ENCODE data around the gene PIGV. TPM values are rescaled to one million over a fixed set of nuclear protein-coding genes. Genes with fewer than 3 reads are reported as not detected.

Gene PIGV
- total RNA-seq, 1 donor from 2014 or later: 18.5 TPM

- no peaks in the 10 kb centered on the region for H3K9me3 Mint-ChIP-seq
- H3K4me1 Mint-ChIP-seq (ENCODE audit: low read depth): peaks cover 27% of the 10 kb centered on the region
- no peak overlapping the region for H3K4me3 Mint-ChIP-seq
- no peak overlapping the region for H3K27ac Mint-ChIP-seq
- no peaks in the 10 kb centered on the region for H3K27me3 Mint-ChIP-seq (ENCODE audit: insufficient read depth)
- intact Hi-C loops (cut with micrococcal nuclease): no loop called here
- H3K36me3 Mint-ChIP-seq (ENCODE audit: low read depth): peaks cover 58% of the 10 kb centered on the region
- no peak for DNase-seq (ENCODE audit: low spot score)
These were observed 7.3 kb upstream of the PIGV start for GRCh38 chr1:26780344-26780957.

GRCh38 chr1:26781206-26781825 lies 6.4 kb upstream of the PIGV start:
- intact Hi-C loops (cut with micrococcal nuclease): no loop called here
- Mint-ChIP-seq H3K27ac (no peak overlapping the region), H3K36me3 (ENCODE audit: low read depth) (peaks cover 53% of the 10 kb centered on the region)

GRCh38 chr1:26782521-26783212 lies 5.1 kb upstream of the PIGV start:
- Mint-ChIP-seq H3K27ac (no peak overlapping the region), H3K36me3 (ENCODE audit: low read depth) (peaks cover 47% of the 10 kb centered on the region), H3K4me1 (ENCODE audit: low read depth) (peaks cover 49% of the 10 kb centered on the region)

More at GRCh38 chr1:26781206-26781825, 6.4 kb upstream of the PIGV start:
- H3K27me3 Mint-ChIP-seq (ENCODE audit: insufficient read depth): no peaks in the 10 kb centered on the region
- H3K9me3 Mint-ChIP-seq: no peaks in the 10 kb centered on the region
- DNase-seq (ENCODE audit: low spot score): no peak
- peaks cover 36% of the 10 kb centered on the region for H3K4me1 Mint-ChIP-seq (ENCODE audit: low read depth)
- no peak overlapping the region for H3K4me3 Mint-ChIP-seq

GRCh38 chr1:26783646-26784022 lies 4.1 kb upstream of the PIGV start:
- peaks cover 47% of the 10 kb centered on the region for H3K4me1 Mint-ChIP-seq (ENCODE audit: low read depth)
- H3K4me3 Mint-ChIP-seq: no peak overlapping the region
- DNase-seq (ENCODE audit: low spot score): no peak
- no peak overlapping the region for H3K27ac Mint-ChIP-seq
- intact Hi-C loops (cut with micrococcal nuclease): no loop called here
- peaks cover 1% of the 10 kb centered on the region for H3K27me3 Mint-ChIP-seq (ENCODE audit: insufficient read depth)
- peaks cover 40% of the 10 kb centered on the region for H3K36me3 Mint-ChIP-seq (ENCODE audit: low read depth)
- H3K9me3 Mint-ChIP-seq: no peaks in the 10 kb centered on the region

More at GRCh38 chr1:26782521-26783212, 5.1 kb upstream of the PIGV start:
- DNase-seq (ENCODE audit: low spot score): no peak
- Mint-ChIP-seq H3K27me3 (ENCODE audit: insufficient read depth) (peaks cover 1% of the 10 kb centered on the region), H3K9me3 (no peaks in the 10 kb centered on the region), H3K4me3 (no peak overlapping the region)
- intact Hi-C loops (cut with micrococcal nuclease): no loop called here

- intact Hi-C loops (cut with micrococcal nuclease): no loop called here
- Mint-ChIP-seq H3K27ac (no peak overlapping the region), H3K27me3 (ENCODE audit: insufficient read depth) (peaks cover 1% of the 10 kb centered on the region), H3K4me1 (ENCODE audit: low read depth) (peaks cover 51% of the 10 kb centered on the region), H3K36me3 (ENCODE audit: low read depth) (peaks cover 34% of the 10 kb centered on the region), H3K4me3 (no peak overlapping the region), H3K9me3 (no peaks in the 10 kb centered on the region)
- no peak for DNase-seq (ENCODE audit: low spot score)
These were observed 3.5 kb upstream of the PIGV start for GRCh38 chr1:26784023-26784871.

- Mint-ChIP-seq H3K9me3 (no peaks in the 10 kb centered on the region), H3K4me1 (ENCODE audit: low read depth) (peaks cover 57% of the 10 kb centered on the region), H3K27ac (no peak overlapping the region), H3K27me3 (ENCODE audit: insufficient read depth) (peaks cover 1% of the 10 kb centered on the region), H3K36me3 (ENCODE audit: low read depth) (peaks cover 29% of the 10 kb centered on the region), H3K4me3 (no peak overlapping the region)
- DNase-seq (ENCODE audit: low spot score): no peak
- intact Hi-C loops (cut with micrococcal nuclease): loop anchor here (5.0 kb wide), 1 partner anchor 353 kb away; the partner anchor contains the start of gene DHDDS
These were observed 2.9 kb upstream of the PIGV start for GRCh38 chr1:26784886-26785285.

GRCh38 chr1:26785611-26786436 lies 1.9 kb upstream of the PIGV start:
- no peaks in the 10 kb centered on the region for H3K9me3 Mint-ChIP-seq
- intact Hi-C loops (cut with micrococcal nuclease): loop anchor here (1.0 to 5.0 kb wide), 2 partner anchors 84 to 354 kb away; partner anchors contain the start of gene DHDDS
- peak overlapping the region; percentile 100 for H3K27ac Mint-ChIP-seq
- peaks cover 66% of the 10 kb centered on the region for H3K4me1 Mint-ChIP-seq (ENCODE audit: low read depth)
- peak overlapping the region; percentile 60 for H3K4me3 Mint-ChIP-seq
- H3K27me3 Mint-ChIP-seq (ENCODE audit: insufficient read depth): peaks cover 1% of the 10 kb centered on the region
- H3K36me3 Mint-ChIP-seq (ENCODE audit: low read depth): peaks cover 24% of the 10 kb centered on the region
- no peak for DNase-seq (ENCODE audit: low spot score)

GRCh38 chr1:26786437-26787380 lies 1.0 kb upstream of the PIGV start:
- Mint-ChIP-seq H3K27ac (peak overlapping the region; percentile 100), H3K36me3 (ENCODE audit: low read depth) (peaks cover 21% of the 10 kb centered on the region), H3K27me3 (ENCODE audit: insufficient read depth) (peaks cover 1% of the 10 kb centered on the region), H3K4me3 (peak overlapping the region; percentile 97), H3K9me3 (no peaks in the 10 kb centered on the region), H3K4me1 (ENCODE audit: low read depth) (peaks cover 75% of the 10 kb centered on the region)
- DNase-seq (ENCODE audit: low spot score): no peak
- intact Hi-C loops (cut with micrococcal nuclease): loop anchor here (1.0 to 5.0 kb wide), 2 partner anchors 84 to 354 kb away; partner anchors contain the start of gene DHDDS

GRCh38 chr1:26787381-26787705 lies 407 bp upstream of the PIGV start:
- Mint-ChIP-seq H3K9me3 (no peaks in the 10 kb centered on the region), H3K36me3 (ENCODE audit: low read depth) (peaks cover 15% of the 10 kb centered on the region), H3K4me1 (ENCODE audit: low read depth) (peaks cover 74% of the 10 kb centered on the region), H3K27ac (peak overlapping the region; percentile 100), H3K4me3 (peak overlapping the region; percentile 97), H3K27me3 (ENCODE audit: insufficient read depth) (peaks cover 1% of the 10 kb centered on the region)
- intact Hi-C loops (cut with micrococcal nuclease): loop anchor here (5.0 kb wide), 1 partner anchor 355 kb away; the partner anchor contains the start of gene DHDDS
- DNase-seq (ENCODE audit: low spot score): peak; percentile 75

GRCh38 chr1:26788515-26788785 lies 700 bp downstream of the PIGV start:
- peak overlapping the region; percentile 97 for H3K4me3 Mint-ChIP-seq
- peaks cover 1% of the 10 kb centered on the region for H3K27me3 Mint-ChIP-seq (ENCODE audit: insufficient read depth)
- intact Hi-C loops (cut with micrococcal nuclease): loop anchor here (1.0 to 5.0 kb wide), 3 partner anchors 66 to 356 kb away; partner anchors contain the start of gene DHDDS
- no peaks in the 10 kb centered on the region for H3K9me3 Mint-ChIP-seq
- H3K27ac Mint-ChIP-seq: peak overlapping the region; percentile 94
- H3K4me1 Mint-ChIP-seq (ENCODE audit: low read depth): peaks cover 76% of the 10 kb centered on the region
- peaks cover 14% of the 10 kb centered on the region for H3K36me3 Mint-ChIP-seq (ENCODE audit: low read depth)
- DNase-seq (ENCODE audit: low spot score): no peak

All from activated T-helper 1 cell treated with anti-CD3 and anti-CD28 coated beads, Interleukin-12 subunit alpha, Interleukin-12 subunit beta, Interleukin-2, Interleukin-4 antibody, amounts not matched to agents 30 ng/mL and 10 ng/mL and 1 ng/mL, durations not matched to agents 14 hours and 24 hours and 36 hours (primary cell).